Measurements from ENCODE around the gene HSD17B8. TPM values are rescaled to one million over a fixed set of nuclear protein-coding genes. Genes with fewer than 3 reads are reported as not detected.
A peak's percentile ranks its signal among the peaks of the same experiment; 100 is the strongest.

HSD17B8 gene
- total RNA-seq, 1 experiment from 2014 or later, result 8.2 TPM

- no peak for DNase-seq (ENCODE audit: low read depth)
Observed at GRCh38 chr6:33241968-33242367, 37.5 kb downstream of the HSD17B8 start.

DNA sequence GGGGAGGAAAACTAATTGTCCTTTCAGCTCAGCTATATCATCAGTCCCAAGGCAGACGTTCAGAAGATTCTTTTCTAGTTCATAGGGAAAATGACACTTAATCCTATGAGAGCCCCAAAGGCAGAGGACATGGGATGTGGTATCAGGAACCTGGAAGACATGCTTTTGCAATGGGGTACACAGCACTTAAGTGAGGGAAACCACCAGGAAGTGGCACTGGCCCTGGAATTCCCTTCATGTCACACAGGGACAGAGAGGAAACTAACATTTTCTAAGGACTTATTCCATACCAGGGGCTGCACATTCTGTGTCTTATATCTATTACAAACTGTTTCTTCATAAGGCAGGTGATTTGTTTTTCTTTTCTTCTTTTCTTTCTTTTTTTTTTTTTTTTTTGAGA is 39.0 kb downstream of the HSD17B8 start:
- DNase-seq (ENCODE audit: low read depth), result no peak

- DNase-seq (ENCODE audit: low read depth), result peak; percentile 93
Observed at GRCh38 chr6:33247977-33248642, 43.7 kb downstream of the HSD17B8 start.

DNA sequence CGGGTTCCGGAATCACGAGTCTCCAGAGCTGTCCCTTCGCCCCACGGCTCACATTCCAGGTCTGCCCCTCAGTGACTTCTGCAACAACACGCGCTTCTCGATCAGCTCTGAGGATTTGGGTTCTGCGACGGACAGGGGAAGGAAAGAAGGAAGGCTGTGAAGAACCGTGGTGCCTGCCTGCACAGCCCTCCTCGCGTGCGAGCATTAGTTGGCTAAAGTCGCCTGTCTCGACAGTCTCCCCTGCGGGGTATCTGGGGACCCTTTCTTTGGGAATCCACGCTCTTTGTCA is 44.1 kb downstream of the HSD17B8 start:
- DNase-seq (ENCODE audit: low read depth), result peak; percentile 76

DNA sequence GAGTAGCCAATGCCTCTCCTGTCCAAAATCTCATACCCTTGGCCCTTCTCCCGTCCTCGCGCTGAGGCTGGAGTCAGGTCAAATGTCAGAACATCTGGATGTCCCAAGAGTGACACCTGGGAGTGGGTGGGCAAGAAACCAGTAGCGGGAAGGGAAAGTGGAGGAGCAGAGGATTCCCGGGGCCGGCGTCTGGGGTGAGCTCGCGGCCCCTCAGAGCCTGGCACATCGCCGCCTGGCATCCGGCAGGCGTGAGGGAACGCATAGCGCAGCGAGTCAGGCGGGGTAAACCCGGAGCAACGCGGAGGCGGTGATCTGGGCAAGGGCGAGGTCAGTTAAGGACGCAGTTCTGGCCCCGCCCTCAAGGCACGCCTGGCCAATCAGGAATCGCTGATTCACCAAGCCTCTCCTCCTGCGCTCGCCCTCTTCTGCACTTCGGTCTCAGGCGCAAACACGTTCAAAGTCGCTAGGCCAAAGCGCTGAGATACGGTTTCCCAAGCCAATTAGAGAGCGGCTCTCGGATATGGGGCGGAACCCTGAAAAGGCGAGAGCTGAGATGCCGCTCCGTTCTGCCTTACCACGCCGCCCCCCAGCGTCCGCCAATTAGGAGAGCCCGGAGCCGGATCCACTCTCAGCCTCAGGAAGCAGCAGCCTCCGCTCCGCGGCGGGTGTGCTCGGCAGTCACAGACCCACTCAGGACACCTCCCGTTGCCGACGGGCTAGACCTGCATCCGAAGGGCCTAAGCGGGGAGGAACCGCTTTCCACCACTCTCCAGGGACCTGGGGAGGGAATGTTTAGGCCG is 44.7 kb downstream of the HSD17B8 start:
- DNase-seq (ENCODE audit: low read depth), result peak; percentile 100

GRCh38 chr6:33249732-33250630 is 45.5 kb downstream of the HSD17B8 start:
- DNase-seq (ENCODE audit: low read depth), result peak; percentile 82

GRCh38 chr6:33250731-33251130 is 46.3 kb downstream of the HSD17B8 start:
- no peak for DNase-seq (ENCODE audit: low read depth)

- DNase-seq (ENCODE audit: low read depth), result no peak
Observed at GRCh38 chr6:33251395-33252012, 47.0 kb downstream of the HSD17B8 start.

GRCh38 chr6:33252759-33253158 is 48.3 kb downstream of the HSD17B8 start:
- DNase-seq (ENCODE audit: low read depth), result no peak

- no peak for DNase-seq (ENCODE audit: low read depth)
Observed at GRCh38 chr6:33254591-33254990, 50.1 kb downstream of the HSD17B8 start.

Other genes with a start within 250 kb of the HSD17B8 start
- gene BRD2, start 236.1 kb upstream of the HSD17B8 start, total RNA-seq (2014; rRNA removed; shearing (Covaris generic)), result 108 and 128 TPM in 2 replicates
- gene HLA-DOA, start 195.1 kb upstream of the HSD17B8 start, total RNA-seq (2014; rRNA removed; shearing (Covaris generic)), result 1.9 TPM in 1 of 2 replicates, not detected in the other
- 4.2 and 13.8 TPM in 2 replicates for gene HLA-DPA1, start 131.0 kb upstream of the HSD17B8 start, total RNA-seq (2014; rRNA removed; shearing (Covaris generic))
- gene HLA-DPB1, start 128.7 kb upstream of the HSD17B8 start, total RNA-seq (2014; rRNA removed; shearing (Covaris generic)), result 25.4 and 34.6 TPM in 2 replicates
- 1.6 and 5.5 TPM in 2 replicates for gene COL11A2, start 12.2 kb upstream of the HSD17B8 start, total RNA-seq (2014; rRNA removed; shearing (Covaris generic))
- 21.4 and 27.3 TPM in 2 replicates for gene RXRB, start 4.0 kb upstream of the HSD17B8 start, total RNA-seq (2014; rRNA removed; shearing (Covaris generic))
- gene SLC39A7, start 3.8 kb upstream of the HSD17B8 start, total RNA-seq (2014; rRNA removed; shearing (Covaris generic)), result 104 and 121 TPM in 2 replicates
- gene RING1, start 3.8 kb downstream of the HSD17B8 start, total RNA-seq (2014; rRNA removed; shearing (Covaris generic)), result 43.4 and 44.9 TPM in 2 replicates
- gene VPS52, start 67.2 kb downstream of the HSD17B8 start, total RNA-seq (2014; rRNA removed; shearing (Covaris generic)), result 33.4 and 37.4 TPM in 2 replicates
- 5,669 and 7,419 TPM in 2 replicates for gene RPS18, start 67.4 kb downstream of the HSD17B8 start, total RNA-seq (2014; rRNA removed; shearing (Covaris generic))
- 0.40 and 1.9 TPM in 2 replicates for gene B3GALT4, start 72.5 kb downstream of the HSD17B8 start, total RNA-seq (2014; rRNA removed; shearing (Covaris generic))
- 286 and 362 TPM in 2 replicates for gene WDR46, start 84.6 kb downstream of the HSD17B8 start, total RNA-seq (2014; rRNA removed; shearing (Covaris generic))
- gene PFDN6, start 84.9 kb downstream of the HSD17B8 start, total RNA-seq (2014; rRNA removed; shearing (Covaris generic)), result 126 and 182 TPM in 2 replicates
- gene RGL2, start 94.3 kb downstream of the HSD17B8 start, total RNA-seq (2014; rRNA removed; shearing (Covaris generic)), result 16.7 and 19.2 TPM in 2 replicates
- gene TAPBP, start 109.4 kb downstream of the HSD17B8 start, total RNA-seq (2014; rRNA removed; shearing (Covaris generic)), result 63.6 and 71.1 TPM in 2 replicates
- 4.9 and 11.2 TPM in 2 replicates for gene ZBTB22, start 113.1 kb downstream of the HSD17B8 start, total RNA-seq (2014; rRNA removed; shearing (Covaris generic))
- 77.0 and 83.4 TPM in 2 replicates for gene DAXX, start 118.3 kb downstream of the HSD17B8 start, total RNA-seq (2014; rRNA removed; shearing (Covaris generic))
- 122 and 148 TPM in 2 replicates for gene KIFC1, start 187.2 kb downstream of the HSD17B8 start, total RNA-seq (2014; rRNA removed; shearing (Covaris generic))
- gene PHF1, start 206.4 kb downstream of the HSD17B8 start, total RNA-seq (2014; rRNA removed; shearing (Covaris generic)), result 14.3 and 18.5 TPM in 2 replicates
- 208 and 223 TPM in 2 replicates for gene CUTA, start 213.5 kb downstream of the HSD17B8 start, total RNA-seq (2014; rRNA removed; shearing (Covaris generic))
- gene SYNGAP1, start 215.4 kb downstream of the HSD17B8 start, total RNA-seq (2014; rRNA removed; shearing (Covaris generic)), result 1.1 and 3.7 TPM in 2 replicates
- gene ZBTB9, start 249.9 kb downstream of the HSD17B8 start, total RNA-seq (2014; rRNA removed; shearing (Covaris generic)), result 7.5 and 9.0 TPM in 2 replicates

Measured in Daoy (cell line).